ENCODE measurements around the gene ANKRD60. TPM values are rescaled to one million over a fixed set of nuclear protein-coding genes. Genes with fewer than 3 reads are reported as not detected.

ANKRD60 gene
- total and polyA plus RNA-seq, 4 donors, result not detected

DNA sequence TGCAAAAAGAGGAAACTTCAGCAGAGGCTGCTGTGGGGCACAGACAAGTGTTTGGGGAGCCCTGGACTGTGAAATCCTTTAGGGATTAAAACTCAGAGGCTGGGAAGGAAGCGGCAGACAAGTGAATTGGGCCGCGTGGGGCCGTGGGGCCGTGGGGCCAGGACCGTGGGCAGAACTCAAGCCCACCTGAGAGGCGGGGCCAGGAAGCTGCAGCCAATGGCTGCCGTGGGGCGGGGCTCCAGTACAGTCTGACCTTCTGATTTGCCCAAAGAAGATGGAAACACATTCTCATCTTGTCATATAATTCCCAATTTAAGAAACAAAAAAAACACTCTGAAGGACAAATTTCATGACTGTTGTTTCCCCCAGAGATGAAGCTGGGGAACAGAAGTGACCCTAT, 55.4 kb downstream of the ANKRD60 start:
- Histone ChIP-seq H3K36me3 (ENCODE audit: control insufficient read depth in 1 of 2, insufficient read depth in 2 of 2, low read length in 1 of 2) (no peaks in the 10 kb centered on the region), H3K4me1 (ENCODE audit: control insufficient read depth in 1 of 2, insufficient read depth in 2 of 2, low read length in 2 of 2) (no peaks in the 10 kb centered on the region), H3K4me3 (ENCODE audit: low read length in 2 of 2) (no peak overlapping the region), H3K27me3 (ENCODE audit: control insufficient read depth in 1 of 2, insufficient read depth in 2 of 2, low read length in 1 of 2) (no peaks in the 10 kb centered on the region), H3K9me3 (ENCODE audit: control insufficient read depth, low read length) (no peaks in the 10 kb centered on the region), H3K27ac (ENCODE audit: low read depth in 1 of 2, low read length in 2 of 2) (no peak overlapping the region)
- WGBS, 2 donors, result 90 to 91% methylated on average over 9 of the region's 9 CpGs
- no peak for ATAC-seq (ENCODE audit: low FRiP score)
- DNase-seq, result peak in 1 of 2 donors; percentile 49
- intact Hi-C loops (cut with DNase I), result loop anchor here in 1 of 2 donors (10.0 kb wide), 1 partner anchor 58 kb away; no protein-coding TSS in a partner anchor

DNA sequence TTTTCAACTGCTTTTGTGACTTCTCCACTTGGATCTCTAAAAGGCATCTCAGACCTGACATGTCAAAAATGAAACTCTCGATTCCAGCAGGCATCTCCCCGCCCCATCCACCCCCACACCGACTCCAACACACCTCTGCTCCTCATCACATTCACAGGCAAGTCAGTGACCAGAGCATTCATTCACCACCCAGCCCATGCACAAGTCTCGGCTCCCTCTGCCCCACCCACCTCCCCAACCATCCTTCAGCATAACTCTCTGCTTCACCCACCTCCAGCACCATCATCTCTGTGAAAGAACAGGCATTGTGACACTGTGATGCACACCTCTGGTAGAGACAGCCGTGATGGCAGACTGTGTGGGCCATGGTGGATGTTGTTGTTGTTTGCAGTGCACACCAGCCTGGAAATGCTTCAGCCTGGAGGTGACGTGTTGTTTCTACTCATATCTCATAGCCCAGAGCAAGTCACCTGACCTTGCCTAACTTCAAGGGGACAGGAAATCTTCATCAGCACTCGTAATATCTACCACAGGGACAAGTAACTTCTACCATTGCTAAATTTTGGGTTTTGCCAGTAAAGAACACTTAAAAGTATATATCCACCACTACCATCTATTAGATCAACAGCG, 56.5 kb downstream of the ANKRD60 start:
- no peak for ATAC-seq (ENCODE audit: low FRiP score)
- no peak overlapping the region for H3K27ac ChIP-seq (ENCODE audit: low read depth in 1 of 2, low read length in 2 of 2)
- H3K36me3 ChIP-seq (ENCODE audit: control insufficient read depth in 1 of 2, insufficient read depth in 2 of 2, low read length in 1 of 2), result no peaks in the 10 kb centered on the region
- H3K4me3 ChIP-seq (ENCODE audit: low read length in 2 of 2), result no peak overlapping the region
- intact Hi-C loops (cut with DNase I), result loop anchor here in 1 of 2 donors (10.0 kb wide), 1 partner anchor 57 kb away; no protein-coding TSS in a partner anchor
- WGBS, 2 donors, result 92% methylated on average over 8 of the region's 8 CpGs
- H3K9me3 ChIP-seq (ENCODE audit: control insufficient read depth, low read length), result no peaks in the 10 kb centered on the region
- peak in 1 of 2 donors; percentile 52 for DNase-seq
- no peaks in the 10 kb centered on the region for H3K4me1 ChIP-seq (ENCODE audit: control insufficient read depth in 1 of 2, insufficient read depth in 2 of 2, low read length in 2 of 2)
- H3K27me3 ChIP-seq (ENCODE audit: control insufficient read depth in 1 of 2, insufficient read depth in 2 of 2, low read length in 1 of 2), result no peaks in the 10 kb centered on the region

DNA sequence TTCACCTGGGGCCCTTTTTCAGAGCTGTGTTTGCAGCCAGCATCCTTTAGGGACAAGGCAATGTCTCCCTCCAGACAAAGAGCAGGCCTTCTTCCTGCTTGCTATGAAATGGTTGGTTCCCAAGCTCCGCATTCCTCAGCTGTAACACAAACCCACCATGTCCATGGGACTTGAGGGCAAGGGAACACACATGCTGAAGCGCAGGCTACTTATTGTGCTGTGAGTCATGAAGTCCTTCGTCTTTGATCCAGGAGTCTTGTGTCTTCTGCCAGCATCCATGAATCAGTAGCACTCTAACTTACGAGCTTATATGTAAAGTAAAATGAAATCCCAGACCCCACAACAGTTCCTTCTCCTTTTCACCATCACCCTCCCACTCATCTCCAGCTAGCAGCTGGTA, 59.0 kb downstream of the ANKRD60 start:
- no peaks in the 10 kb centered on the region for H3K4me1 ChIP-seq (ENCODE audit: control insufficient read depth in 1 of 2, insufficient read depth in 2 of 2, low read length in 2 of 2)
- ATAC-seq (ENCODE audit: low FRiP score), result no peak
- H3K27me3 ChIP-seq (ENCODE audit: control insufficient read depth in 1 of 2, insufficient read depth in 2 of 2, low read length in 1 of 2), result no peaks in the 10 kb centered on the region
- H3K9me3 ChIP-seq (ENCODE audit: control insufficient read depth, low read length), result no peaks in the 10 kb centered on the region
- intact Hi-C loops (cut with DNase I), result no loop called here
- no peak overlapping the region for H3K4me3 ChIP-seq (ENCODE audit: low read length in 2 of 2)
- no peaks in the 10 kb centered on the region for H3K36me3 ChIP-seq (ENCODE audit: control insufficient read depth in 1 of 2, insufficient read depth in 2 of 2, low read length in 1 of 2)
- no peak overlapping the region for H3K27ac ChIP-seq (ENCODE audit: low read depth in 1 of 2, low read length in 2 of 2)
- DNase-seq, result peak in 1 of 2 donors; percentile 9
- 92 to 95% methylated on average over 4 of the region's 4 CpGs for WGBS, 2 donors

DNA sequence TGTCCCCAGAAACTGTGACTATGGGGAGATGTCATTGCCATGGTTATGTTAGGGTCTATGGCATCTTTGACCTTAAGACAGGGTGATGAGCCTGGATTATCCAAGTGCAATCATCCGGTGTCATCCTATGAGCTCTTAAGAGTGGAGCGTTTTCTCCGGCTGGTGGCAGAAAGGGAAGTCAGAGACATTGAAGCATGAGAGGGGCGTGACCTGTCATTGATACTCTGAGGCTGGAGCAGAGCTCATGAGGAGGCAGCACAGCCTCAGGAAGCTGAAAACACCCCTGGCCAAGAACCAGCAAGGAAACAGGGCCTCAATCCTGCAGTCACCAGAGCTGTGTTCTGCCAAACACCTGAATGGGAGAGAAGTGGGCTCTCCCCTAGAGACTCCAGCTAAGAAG, 59.6 kb downstream of the ANKRD60 start:
- H3K4me3 ChIP-seq (ENCODE audit: low read length in 2 of 2), result no peak overlapping the region
- ATAC-seq (ENCODE audit: low FRiP score) (no peak), DNase-seq (peak in 1 of 2 donors; percentile 4)
- WGBS, 2 donors, result 90 to 92% methylated on average over 4 of the region's 4 CpGs
- no peaks in the 10 kb centered on the region for H3K9me3 ChIP-seq (ENCODE audit: control insufficient read depth, low read length)
- H3K4me1 ChIP-seq (ENCODE audit: control insufficient read depth in 1 of 2, insufficient read depth in 2 of 2, low read length in 2 of 2), result no peaks in the 10 kb centered on the region
- H3K27me3 ChIP-seq (ENCODE audit: control insufficient read depth in 1 of 2, insufficient read depth in 2 of 2, low read length in 1 of 2), result no peaks in the 10 kb centered on the region
- intact Hi-C loops (cut with DNase I), result no loop called here
- H3K36me3 ChIP-seq (ENCODE audit: control insufficient read depth in 1 of 2, insufficient read depth in 2 of 2, low read length in 1 of 2), result no peaks in the 10 kb centered on the region
- H3K27ac ChIP-seq (ENCODE audit: low read depth in 1 of 2, low read length in 2 of 2), result no peak overlapping the region

DNA sequence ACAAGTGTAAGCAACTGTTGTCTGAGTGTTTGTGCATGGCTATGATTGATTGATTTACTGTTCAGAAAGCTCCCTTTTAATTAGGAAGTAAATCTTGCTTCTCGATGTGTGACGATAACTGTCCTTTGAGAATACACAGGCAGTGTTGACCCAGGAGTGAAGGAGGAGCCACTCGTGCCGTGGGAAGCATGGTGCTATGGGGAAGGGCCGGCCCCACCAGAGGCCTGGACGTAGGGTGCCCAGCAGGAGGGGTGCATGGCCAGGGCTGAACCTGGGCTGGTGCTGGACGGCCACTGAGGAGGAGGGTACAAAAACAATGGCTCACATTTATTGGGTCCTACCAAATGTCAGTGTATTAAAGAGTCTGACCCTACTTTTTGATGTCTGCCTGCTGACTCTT, 60.7 kb downstream of the ANKRD60 start:
- WGBS, 2 donors, result 78 to 88% methylated on average over 7 of the region's 7 CpGs
- intact Hi-C loops (cut with DNase I), result no loop called here

More for the DNA sequence above, 60.7 kb downstream of the ANKRD60 start:
- Histone ChIP-seq H3K4me3 (ENCODE audit: low read length in 2 of 2) (no peak overlapping the region), H3K27ac (ENCODE audit: low read depth in 1 of 2, low read length in 2 of 2) (no peak overlapping the region), H3K27me3 (ENCODE audit: control insufficient read depth in 1 of 2, insufficient read depth in 2 of 2, low read length in 1 of 2) (no peaks in the 10 kb centered on the region), H3K36me3 (ENCODE audit: control insufficient read depth in 1 of 2, insufficient read depth in 2 of 2, low read length in 1 of 2) (no peaks in the 10 kb centered on the region), H3K4me1 (ENCODE audit: control insufficient read depth in 1 of 2, insufficient read depth in 2 of 2, low read length in 2 of 2) (no peaks in the 10 kb centered on the region), H3K9me3 (ENCODE audit: control insufficient read depth, low read length) (no peaks in the 10 kb centered on the region)
- DNase-seq, result no peak
- no peak for ATAC-seq (ENCODE audit: low FRiP score)

Other genes starting within 250 kb of the ANKRD60 start
- 10 to 100 TPM; 21.8 to 26.8 TPM for gene RAB22A, start 81.1 kb upstream of the ANKRD60 start, total RNA-seq
- 10 to 100 TPM in 1 of 2 donors, 1 to 10 TPM in 1; 7.3 to 13.0 TPM for gene RAB22A, start 81.1 kb upstream of the ANKRD60 start, polyA plus RNA-seq
- gene VAPB, start 160.6 kb upstream of the ANKRD60 start, total RNA-seq, result 10 to 100 TPM; 47.6 to 50.6 TPM
- gene VAPB, start 160.6 kb upstream of the ANKRD60 start, polyA plus RNA-seq, result 10 to 100 TPM; 20.9 to 23.0 TPM